Stimulated activated CD4-positive, alpha-beta T cell treated with anti-CD3 and anti-CD28 coated beads, Interleukin-1b, Interleukin-23, amount 100 ng/mL, for 48 hours (primary cell): ENCODE results near the gene ANKRD20A1.
"Not testable (repeated sequence)": the region's sequence is repeated elsewhere in the genome, so short reads cannot be mapped to it uniquely, and the experiment has no call there.

ENCODE experiments used
- DNase-seq: peaks from one replicate; pipeline ENCODE4 v3.0.0-alpha.2; 2020

Gene ANKRD20A1

DNA sequence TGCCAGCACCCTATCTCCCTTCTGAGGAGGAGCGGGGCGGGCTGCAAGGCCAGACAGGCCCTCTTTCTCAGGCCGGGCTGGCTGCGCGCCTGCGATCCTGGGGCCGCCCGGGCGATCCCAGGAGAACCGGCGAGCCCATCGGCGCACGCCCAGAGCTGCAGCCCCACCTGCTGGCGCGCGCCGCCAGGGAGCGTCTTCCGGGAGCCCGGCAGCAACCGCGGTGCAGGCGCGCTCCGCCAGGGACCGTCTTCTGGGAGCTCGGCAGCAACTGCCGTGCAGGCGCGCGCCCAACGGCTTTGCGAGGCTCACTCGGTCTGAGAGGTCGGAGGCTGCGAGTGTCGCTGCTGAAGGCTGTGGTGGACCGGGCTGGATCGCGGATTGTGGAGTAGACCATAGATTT, at the start of gene ANKRD20A1:
Gene ANKRD20A1, plus strand, starts transcription at position 61 of the 400 bp plus-strand sequence. CDS start 496 bp downstream, outside the sequence.
- not testable (repeated sequence) for DNase-seq

DNA sequence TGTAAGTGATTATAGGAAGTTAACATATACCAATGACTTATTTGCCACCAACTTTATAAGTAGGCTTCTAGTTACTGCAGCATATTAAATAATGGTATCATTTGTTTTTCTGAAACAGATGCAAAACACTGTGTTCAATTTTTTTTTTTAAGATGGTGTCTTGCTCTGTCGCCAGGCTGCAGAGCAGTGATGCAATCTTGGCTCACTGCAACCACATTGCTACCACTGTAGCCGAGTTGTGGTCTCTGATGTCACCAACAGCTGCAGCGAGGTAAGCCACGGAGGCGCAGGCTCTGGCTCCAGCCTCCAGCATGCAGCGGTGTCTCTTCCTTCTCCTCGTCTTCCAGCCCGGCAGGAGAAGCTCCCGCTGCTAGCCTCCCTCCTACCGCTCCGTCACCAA, 26.6 kb upstream of the ANKRD20A1 start:
- DNase-seq = peak; percentile 36
